ENCODE results near the gene NPAS2.

- no peak for TF ChIP-seq POLR2A (IDR thresholded peaks at IDR 0.05; ENCODE audit: low read depth, low read length)
- TF ChIP-seq CTCF (IDR thresholded peaks at IDR 0.05; ENCODE audit: extremely low read depth in 1 of 2, insufficient read depth in 1 of 2, low read depth in 1 of 2, low read length in 2 of 2), result no peak
- no peak for TF ChIP-seq MYC (IDR thresholded peaks at IDR 0.05; ENCODE audit: low read depth, low read length)
- TF ChIP-seq POLR2AphosphoS5 (IDR thresholded peaks at IDR 0.05; ENCODE audit: insufficient read depth, low read depth, low read length), result no peak
- no peak for TF ChIP-seq GATA2 (IDR thresholded peaks at IDR 0.05; ENCODE audit: insufficient read depth, insufficient read length, low read depth, low read length)
Measured at GRCh38 chr2:101045330-101045729, 225.4 kb downstream of the NPAS2 start.
